ENCODE data around the gene POLR1E.
"Not testable (repeated sequence)": the region's sequence is repeated elsewhere in the genome, so short reads cannot be mapped to it uniquely, and the experiment has no call there.

DNA sequence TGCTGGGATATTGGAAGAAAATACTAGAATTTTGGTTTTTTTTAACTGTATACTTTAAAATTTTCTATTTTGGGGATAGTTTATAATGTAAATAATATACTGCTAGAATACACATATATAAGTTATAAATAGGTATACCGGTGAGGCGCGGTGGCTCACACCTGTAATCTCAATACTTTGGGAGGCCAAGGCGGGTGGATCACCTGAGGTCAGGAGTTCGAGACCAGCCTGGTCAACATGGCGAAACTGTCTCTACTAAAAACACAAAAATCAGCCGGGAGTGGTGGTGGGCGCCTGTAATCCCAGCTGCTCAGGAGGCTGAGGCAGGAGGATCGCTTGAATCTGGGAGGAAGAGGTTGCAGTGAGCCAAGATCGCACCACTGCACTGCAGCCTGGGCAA, 28.7 kb downstream of the POLR1E start:
- TF ChIP-seq, protein P1, sequence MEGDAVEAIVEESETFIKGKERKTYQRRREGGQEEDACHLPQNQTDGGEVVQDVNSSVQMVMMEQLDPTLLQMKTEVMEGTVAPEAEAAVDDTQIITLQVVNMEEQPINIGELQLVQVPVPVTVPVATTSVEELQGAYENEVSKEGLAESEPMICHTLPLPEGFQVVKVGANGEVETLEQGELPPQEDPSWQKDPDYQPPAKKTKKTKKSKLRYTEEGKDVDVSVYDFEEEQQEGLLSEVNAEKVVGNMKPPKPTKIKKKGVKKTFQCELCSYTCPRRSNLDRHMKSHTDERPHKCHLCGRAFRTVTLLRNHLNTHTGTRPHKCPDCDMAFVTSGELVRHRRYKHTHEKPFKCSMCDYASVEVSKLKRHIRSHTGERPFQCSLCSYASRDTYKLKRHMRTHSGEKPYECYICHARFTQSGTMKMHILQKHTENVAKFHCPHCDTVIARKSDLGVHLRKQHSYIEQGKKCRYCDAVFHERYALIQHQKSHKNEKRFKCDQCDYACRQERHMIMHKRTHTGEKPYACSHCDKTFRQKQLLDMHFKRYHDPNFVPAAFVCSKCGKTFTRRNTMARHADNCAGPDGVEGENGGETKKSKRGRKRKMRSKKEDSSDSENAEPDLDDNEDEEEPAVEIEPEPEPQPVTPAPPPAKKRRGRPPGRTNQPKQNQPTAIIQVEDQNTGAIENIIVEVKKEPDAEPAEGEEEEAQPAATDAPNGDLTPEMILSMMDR (IDR thresholded peaks at IDR 0.05; ENCODE audit: insufficient read depth, low read length), result not testable (repeated sequence)
- not testable (repeated sequence) for TF ChIP-seq GABPA (IDR thresholded peaks at IDR 0.05; ENCODE audit: low read depth)

Measured in HL-60 (cell line).